Activated gamma-delta T cell (primary cell): ENCODE measurements around the gene CASR.

ENCODE experiments used
- DNase-seq: peaks from one replicate; lab custom pipeline; 2025; lab: John Stamatoyannopoulos, UW

Gene CASR

DNA sequence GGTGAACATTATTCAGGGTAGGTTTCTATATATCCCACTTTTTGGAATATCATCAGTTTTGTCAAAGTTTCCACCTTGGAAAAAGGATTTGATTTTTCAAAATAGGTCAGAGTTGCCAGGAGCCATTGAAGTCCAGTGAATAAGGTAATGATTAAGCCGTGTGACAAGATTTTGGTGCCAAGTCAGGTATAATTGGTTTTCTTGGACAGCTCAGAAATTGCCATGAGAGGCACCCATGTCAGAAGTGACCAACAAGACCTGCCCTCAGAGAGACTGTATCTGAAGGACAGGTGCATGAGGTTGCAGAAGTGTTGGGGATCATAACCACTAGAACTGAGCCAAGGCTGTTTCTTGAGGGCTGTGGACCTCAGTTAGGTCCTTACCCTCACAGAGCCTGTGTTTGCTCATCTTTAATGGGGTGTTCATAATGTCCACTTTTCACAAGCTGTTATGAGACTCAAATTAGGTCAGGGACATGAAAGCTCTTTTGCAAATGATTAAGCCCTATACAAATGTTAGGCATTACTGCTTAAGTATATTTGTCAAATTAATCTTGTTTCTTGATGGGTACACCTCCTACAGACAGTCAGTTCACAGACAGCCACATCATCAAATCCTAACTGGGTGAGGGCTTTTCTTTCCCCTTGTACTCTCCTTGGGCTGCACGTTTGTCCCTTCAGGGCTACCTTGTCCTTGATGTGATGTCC lies 32.3 kb downstream of the CASR start:
- no peak for DNase-seq

DNA sequence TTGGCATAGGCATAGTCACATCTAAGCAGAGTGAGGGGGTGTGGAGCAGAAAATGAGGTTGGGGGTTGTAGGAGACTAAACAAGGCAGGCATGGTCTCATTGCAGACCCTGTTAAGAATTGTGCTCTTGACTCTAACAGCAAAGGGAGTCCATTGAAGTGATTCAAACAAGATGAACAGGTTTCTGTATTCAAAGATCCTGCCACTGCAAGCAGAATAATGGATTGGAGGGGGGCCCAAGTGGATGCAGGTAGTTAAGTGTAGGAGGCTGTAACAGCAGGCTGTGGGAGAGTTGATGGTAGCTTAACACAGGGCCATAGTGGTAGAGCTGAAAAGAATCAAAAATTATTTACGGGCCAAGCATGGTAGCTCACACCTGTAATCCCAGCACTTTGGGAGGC lies 34.4 kb downstream of the CASR start:
- DNase-seq: no peak

DNA sequence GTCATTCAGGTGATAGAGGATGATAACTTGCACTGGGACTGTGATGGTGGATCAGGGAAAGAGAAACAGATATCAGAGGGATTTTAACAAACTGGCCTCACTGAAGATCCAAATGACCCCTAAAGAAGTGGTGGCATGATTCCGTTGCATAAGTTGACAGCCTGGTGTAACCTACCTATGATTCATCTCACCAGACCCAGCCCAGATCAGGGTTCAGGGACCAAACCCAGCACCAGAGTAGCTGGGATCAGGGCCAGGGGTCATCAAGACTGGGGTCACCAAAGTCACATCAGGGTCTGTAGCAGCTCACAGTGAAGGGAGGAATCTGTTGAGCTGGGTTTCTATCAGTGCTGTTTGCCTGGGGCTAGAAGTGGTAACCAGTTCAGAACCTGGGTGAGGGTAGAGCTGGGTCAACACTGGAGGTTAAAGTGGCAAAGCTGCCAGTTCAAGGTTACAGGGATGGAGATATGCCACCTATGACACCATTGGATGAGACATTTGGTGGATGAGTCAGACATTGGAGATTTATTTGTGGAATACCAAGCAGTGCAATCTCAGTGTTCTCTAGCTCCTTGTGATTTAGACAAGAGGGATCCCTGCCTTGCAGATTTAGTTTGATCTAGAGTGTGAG lies 35.9 kb downstream of the CASR start:
- DNase-seq: no peak

DNA sequence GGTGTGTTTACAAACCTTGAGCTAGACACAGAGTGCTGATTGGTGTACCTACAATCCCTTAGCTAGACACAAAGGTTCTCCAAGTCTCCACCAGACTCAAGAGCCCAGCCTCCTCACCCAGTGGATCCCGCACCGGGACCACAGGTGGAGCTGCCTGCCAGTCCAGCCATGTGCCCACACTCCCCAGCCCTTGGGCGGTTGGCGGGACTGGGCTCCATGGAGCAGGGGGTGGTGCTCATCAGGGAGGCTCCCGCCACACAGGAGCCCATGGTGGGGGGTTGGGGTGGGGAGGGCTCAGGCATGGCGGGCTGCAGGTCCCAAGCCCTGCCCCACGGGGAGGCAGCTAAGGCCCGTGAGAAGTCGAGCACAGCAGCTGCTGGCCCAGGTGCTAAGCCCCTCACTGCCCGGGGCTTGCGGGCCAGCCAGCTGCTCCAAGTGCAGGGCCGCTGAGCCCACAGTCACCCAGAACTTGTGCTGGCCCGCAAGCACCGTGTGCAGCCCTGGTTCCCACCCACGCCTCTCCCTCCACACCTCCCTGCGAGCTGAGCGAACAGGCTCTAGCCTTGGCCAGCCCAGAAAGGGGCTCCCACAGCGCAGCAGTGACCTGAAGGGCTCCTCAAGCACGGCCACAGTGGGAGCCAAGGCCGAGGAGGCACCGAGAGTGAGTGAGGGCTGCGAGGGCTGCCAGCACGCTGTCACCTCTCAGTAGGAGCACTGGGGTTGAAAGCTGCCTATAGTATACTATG lies 43.7 kb downstream of the CASR start:
- DNase-seq: no peak

DNA sequence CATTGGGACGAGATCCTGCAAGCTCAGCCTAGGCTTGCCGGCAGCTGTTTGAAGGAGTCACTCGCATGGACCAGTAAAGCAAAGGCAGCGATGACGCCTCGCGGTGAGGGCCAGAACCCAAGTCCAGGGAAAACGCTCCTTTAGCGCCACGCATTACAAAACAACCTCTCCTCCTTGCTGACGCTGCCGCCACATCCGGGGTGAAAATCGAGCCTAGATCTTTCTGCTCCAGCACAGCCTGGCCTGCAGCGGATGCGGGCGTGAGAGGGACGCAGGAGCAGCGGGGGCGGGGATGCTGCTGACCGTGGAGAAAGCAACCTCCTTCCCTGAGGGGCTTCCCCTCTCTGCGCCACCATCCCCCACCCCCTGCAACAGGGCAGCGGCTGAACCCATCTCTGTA lies 46.7 kb downstream of the CASR start:
- no peak for DNase-seq

DNA sequence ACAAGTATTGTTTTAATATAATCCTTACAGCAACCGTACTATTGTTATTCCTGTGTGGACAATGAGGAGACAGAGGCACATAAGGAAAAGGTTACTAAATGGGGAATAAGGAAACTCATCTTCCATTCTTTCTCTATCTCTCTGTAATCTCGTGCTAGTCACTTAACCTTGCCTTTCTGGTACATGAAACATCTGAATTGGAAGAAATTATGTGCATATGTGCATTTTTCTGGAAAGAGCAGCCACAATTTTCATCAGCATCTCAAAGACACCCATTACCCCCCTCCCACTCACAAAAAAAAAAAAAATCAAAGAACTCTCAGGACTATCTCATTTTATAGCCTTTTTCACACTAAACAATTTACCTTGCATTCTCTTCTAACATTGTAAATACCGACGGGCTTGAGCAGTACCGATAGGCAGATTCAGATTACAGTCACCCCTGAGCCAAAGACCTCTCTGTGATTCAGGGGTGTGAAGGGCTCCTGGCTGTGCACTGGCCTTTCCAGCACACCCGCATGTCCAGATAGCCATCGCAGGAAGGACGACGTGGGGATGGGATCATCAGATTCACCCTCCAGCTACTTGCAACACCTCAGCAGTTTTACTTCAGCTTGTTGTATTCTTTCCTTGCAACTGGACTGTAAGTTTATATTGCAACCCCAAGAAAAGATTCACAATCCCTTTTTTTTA lies 48.1 kb downstream of the CASR start:
- no peak for DNase-seq

DNA sequence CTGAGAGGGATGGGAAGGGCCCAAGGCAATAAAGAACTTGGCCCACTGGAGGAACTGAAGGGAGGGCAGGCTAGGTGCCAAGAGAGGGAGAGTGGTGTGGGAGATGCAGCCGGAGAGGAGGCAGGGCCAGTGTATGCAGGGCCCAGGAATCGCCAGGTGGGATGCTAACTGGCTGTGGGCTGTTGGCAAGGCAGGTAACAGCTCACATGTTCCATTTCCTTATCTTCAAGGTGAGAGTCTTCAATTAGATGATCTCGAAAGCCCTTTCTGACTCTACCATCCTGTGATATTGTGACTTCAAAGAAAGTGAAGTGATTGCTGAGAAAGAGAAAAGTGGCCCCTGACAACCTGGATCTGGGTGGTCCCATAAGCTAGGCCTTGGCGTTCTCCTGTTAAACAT lies 49.0 kb downstream of the CASR start:
- DNase-seq: no peak

DNA sequence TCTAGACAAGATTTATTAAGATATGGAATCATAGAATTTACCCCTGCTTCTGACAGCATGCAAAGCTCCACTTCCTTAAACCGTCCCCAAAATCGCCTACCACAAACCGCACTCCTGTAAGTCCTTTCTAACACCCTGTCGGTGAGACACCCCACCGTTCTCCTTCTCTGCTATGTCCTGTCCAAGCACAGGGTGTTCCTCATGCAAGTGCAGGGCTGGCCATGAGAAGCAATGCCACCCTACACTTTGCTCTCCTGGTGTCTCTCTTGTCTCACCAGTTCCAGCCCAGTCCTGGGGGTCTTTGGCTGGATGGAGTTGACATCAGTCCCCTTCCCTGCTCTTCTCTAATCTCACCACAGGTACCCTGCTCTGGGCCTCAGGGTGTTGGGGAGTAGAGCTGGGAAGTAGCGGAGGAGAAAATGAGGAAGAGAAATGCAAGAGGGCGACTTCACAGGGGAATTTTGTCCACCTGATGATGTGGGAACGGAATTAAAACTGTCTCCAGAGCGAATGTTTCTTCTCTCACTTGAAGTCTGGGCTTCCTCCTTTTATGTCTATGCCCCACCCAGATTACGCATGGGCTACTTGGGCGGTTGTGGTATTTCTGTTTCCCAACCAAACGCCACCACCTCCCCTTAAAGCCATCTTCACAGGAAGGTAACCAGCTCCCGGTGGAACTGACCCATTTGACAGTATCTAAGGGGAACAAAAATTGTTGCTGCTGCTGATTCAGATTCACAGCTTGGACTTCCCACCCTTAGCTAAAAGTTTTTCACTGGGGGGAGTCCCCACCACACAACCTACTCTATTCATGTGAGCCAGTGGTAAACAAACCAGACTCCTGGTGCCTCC lies 49.9 kb downstream of the CASR start:
- no peak for DNase-seq

DNA sequence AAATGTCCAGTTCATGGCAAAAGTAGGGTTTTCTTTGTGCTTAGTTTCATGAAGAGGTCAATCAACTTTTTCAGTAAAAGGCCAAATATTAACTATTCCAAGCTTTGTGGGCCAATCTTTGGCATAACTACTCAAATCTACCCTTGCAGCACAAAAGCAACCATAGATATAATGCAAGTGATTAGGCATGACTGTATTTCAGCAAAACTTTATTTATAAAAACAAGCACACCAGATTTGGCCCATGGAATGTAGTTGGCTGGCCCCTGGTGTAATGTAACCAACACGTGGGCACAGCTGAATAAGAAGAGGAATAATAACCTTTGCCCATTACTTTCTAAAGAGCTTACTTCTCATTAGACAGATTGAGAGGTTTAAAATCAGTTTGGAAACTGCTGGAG lies 50.6 kb downstream of the CASR start:
- no peak for DNase-seq

DNA sequence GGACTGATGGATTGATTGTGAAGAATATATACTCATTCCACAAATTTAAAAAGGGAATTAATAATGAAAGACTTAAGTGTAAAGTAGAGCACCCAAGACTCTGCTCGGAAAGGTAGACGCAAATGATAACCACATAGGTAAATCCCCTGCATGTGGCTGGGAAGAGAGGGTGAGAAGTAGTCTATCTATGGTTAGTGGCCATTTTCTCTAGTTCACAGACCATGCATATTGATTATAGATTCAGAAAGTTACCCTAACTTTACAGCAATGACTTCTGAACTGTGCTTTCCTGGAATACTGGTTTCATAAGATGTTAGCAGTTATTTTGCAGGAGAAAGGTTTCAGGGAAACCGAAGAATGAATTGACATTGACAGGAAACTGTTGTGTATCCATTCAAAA lies 51.7 kb downstream of the CASR start:
- DNase-seq: no peak

DNA sequence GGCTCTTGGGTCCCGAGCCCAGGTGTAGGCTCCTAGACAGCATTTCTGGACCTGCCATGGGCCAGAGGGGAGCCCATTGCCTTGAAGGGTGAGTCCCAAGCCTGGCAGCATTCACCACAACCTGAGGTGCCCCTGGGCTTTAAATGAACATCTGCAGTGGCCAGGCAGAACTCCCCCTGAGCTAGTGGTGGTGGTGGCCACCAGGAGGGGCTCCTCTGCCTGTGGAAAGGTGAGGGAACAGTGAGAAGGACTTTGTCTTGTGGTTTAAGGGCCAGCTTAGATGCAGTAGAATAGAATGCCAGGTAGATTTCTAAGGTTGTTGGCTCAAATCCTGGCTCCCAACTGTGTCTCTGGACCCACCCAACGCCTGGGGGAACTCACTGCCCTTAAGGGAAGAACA lies 55.6 kb downstream of the CASR start:
- DNase-seq: no peak

DNA sequence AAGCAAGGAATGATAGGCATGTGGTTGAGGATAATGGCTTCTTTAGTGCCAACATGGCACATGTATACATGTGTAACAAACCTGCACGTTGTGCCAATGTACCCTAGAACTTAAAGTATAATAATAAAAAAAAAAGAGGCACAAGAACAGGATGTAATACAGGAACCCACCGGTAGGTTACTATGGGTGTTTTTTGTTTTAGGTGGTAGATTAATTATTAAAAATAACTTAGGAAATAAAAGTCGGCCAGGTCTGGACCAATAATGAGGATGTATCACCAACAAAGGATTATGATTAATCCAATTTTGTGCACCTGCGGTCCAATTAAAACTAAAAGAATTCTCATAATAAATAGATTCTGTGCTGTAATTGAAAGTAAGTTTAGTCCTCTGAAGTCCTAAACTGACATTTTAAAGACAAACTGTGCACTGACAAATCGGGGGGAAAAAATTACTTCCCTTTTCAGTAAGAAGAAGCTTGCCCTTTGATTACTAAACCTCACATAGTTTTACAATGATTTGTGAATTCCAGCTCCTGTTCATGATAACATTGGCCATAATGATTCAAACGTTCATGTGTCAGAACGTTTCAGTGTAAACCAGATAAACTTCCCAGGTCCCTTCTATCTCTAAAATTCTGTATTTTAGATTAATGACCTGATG lies 62.2 kb downstream of the CASR start:
- DNase-seq: no peak

DNA sequence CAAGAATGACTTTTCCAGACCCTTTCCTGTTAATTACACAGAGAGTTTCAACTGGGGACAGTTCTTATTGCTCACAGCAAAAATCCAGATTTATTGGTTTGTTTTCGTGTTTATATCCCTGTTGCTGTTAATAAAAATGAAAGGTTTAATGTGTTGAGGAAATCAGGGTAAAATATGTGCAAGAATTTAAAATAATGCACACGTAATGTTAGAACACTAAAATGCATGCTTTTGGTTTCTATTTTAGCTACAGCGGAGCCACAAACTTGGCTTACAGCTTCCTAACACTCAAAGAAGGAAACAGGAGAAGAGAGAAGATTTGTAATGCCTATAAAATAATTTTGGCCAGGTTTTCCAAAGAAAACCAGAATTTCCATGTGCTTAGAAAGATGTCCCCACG lies 62.7 kb downstream of the CASR start:
- DNase-seq: no peak

DNA sequence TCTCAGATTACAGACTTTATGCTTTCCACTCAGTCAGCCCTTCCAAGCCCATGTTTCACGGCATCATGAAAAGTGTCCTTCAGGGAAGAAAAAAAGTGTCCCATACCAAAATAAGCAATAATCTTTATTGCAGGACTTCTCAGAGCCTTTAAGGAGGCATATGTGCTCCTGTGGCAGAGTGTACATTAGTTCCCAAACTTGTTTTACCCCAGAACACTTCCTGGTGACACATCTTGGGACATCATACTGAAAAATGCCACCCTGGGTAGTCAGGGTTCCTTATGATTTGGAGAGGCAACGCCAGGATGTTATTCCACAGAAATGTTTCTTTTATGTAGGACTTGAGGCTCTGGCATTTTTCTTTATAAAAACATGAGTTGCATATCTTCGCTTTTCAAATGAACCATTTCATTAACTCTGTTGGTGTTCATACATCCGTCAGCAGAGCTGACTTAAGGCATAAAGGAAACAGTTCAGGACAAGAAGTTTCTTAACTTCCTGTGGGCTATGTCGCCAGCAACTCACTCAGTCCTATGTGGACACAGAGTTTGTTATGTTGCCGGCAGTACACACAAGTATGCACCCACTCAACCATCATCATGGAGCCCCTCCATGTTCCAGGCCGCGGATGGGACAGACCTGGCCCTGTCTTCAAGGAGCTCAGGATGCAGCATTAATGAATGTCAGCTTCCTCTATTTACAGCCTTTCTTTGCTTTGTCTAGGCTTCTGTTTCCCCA lies 63.8 kb downstream of the CASR start:
- no peak for DNase-seq

DNA sequence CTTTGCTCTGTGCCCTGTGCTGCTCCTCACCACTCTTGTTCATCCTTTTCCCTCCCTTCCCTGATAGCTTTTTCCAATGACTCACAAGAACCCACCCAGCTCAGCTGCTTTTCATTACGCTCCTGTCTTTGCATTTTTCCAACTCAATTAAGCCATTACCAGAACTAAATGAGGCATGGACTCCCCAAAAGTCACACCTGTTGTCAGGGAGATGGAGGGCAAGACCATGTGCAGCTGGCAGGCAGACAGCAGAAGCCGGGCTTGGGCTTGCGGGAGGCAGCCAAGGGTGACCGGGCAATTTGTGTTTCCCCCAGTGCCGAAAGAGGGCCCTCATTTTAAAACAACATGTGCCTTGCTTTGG lies 64.3 kb downstream of the CASR start:
- DNase-seq: no peak

DNA sequence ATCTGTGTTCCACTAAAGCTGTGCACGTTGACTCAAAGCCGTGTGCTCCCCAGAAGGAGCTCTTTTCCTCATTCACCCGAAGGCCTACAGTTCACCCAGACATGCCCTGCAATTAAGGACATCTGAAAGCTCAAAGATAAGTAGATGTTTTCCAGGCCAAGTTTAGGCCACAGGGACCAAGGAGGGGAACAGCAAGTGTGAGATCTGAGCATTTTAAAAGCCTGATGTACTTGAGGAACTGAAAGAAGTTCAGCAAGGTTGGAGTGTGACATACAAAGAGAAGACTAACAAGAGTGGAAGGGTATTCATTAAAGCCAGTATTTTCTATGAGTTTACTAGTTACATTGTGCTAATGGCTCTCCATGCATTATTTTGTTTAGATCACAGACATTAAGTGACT lies 68.0 kb downstream of the CASR start:
- no peak for DNase-seq

DNA sequence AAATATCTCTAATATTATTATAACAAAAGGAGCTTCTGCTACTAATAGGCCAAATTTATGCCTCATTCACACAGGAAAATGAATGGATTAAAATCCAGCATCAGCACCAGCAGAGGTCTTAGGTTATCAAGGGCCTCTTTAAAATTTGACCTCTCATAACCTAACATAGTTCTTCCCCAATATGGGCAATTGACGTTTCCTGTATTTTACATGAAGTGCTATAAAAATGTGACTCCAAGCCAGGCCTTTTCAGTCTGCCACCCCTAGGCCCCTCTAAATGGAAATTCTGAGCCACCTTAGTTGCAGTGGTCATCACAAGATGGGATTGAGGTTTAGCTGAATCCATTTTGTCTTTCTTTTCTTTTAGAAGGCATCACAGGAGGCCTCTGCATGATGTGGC lies 70.1 kb downstream of the CASR start:
- DNase-seq: no peak

DNA sequence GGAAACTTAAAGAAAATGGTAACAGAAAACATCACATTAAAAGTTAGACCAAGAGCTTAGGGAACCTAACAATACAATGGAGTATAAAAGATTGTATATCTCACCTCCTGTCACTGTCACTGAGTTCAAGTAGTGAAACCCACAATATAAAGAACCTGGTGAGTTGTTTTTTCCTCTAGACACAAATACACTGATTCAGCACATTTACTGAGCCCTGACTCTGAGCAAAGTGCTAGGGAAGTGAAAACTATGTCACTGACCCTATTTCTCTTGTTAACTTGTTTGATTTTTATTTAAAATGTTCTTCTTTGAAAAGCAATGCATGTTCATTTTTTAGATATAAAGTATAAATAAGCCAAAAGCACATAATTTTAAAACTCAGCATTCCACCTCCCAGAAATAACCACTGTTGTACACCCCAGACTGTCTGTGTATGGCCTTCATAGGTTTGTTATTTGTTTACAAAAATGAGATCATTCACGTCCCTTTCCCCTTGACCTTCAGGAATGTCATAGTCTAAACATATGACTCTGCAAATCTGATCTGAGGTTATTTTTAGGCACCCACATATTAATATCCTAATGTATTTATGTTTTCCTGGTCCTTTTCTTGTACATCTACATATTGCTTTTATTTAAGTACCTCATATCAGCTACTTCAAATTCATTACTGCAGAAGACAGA lies 72.4 kb downstream of the CASR start:
- no peak for DNase-seq

DNA sequence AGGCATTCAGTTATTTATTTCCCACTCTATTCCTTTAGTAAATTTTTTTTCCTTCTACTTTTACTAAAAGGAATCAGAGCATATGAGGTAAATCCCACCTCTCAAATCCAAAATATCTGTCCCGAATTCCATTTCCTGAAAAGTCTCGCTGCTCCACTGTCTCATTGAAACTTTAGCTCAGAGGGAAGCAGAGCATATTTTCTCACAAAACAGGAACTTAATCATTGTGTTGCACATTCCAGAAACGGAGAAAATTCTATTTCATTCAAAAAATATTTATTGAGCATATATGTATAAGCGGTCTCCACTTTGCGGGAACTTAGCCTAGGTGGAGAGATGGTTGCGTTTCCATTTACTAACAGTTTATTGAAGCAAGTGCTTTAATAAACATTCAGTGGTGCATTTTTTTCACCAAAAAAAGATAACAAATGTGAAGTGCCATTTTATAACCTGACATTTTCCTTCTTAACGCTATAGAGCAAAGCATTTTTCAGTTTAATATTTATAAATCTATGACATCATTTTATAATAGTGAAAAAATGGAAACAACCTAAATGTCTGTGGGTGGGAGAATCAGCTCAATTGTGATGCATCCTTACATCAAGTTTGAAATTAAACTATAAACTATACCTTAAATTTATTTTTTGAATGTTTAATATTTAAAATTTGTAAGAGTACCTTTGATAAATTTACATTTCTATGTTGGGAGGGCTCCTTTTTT lies 74.3 kb downstream of the CASR start:
- DNase-seq: no peak
